Testis (tissue), 2 donors: ENCODE data around the gene IL1RAPL2.

ENCODE experiments used
- CTCF ChIP-seq, 3 experiments: fragments of 450-650 bp in 2 of 3; fragments of 200-600 bp in 1 of 3; sonication (generic) in 1 of 3; IDR thresholded peaks; one replicate each; pipeline ENCODE4 v1.5.1; 2016 to 2019; ENCODE audit warnings: antibody characterized with exemption in 3 of 3, mild to moderate bottlenecking in 2 of 3, moderate library complexity in 1 of 3
- POLR2A ChIP-seq: fragments of 450-650 bp; IDR thresholded peaks from one replicate; pipeline ENCODE4 v1.6.1; 2017; ENCODE audit warnings: antibody characterized with exemption, mild to moderate bottlenecking, moderate library complexity

GRCh38 chrX:105167233-105167632 lies 601.2 kb downstream of the IL1RAPL2 start:
- no peak for TF ChIP-seq CTCF (IDR thresholded peaks at IDR 0.05)
- no peak for TF ChIP-seq POLR2A
